Measurements from ENCODE around the gene DHRS7B. TPM values are rescaled to one million over a fixed set of nuclear protein-coding genes. Genes with fewer than 3 reads are reported as not detected.

DHRS7B gene
- total RNA-seq, 8 experiments from 2014 or later = 8.3 to 49.4 (median 18.3) TPM

DNA sequence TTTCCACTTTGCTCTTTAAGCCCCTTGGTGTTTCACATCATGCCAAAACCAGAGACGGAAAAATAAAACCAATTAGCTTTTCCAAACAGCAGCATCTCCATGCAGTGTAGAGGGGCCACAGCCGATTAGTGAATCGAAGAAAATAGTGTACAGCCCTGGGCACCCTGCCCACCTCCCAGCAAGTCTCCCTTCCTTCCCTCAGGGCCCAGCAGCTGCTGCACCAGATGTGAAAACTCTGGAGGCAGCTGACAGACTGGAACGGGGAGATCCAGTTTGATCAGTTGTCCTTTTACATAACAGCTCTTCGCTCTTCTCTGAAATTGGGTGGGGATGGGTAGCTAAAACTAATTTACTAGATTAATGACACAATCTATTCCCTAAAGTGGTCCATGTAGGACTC, 67.9 kb downstream of the DHRS7B start:
- Histone ChIP-seq H3K4me3 (no peak overlapping the region), H3K4me1 (replicated peaks in 1 of 2) (peaks cover 3 to 4% of the 10 kb centered on the region in 2 donors), H3K27ac (no peak overlapping the region)
- in situ Hi-C loops (cut with MboI; ENCODE audit: low pct_unique_long_range_greater_than_20kb in 2 of 9, low sequenced_read_pairs in 9 of 9, unreplicated experiment in 9 of 9) = no loop called here
- WGBS, 10 experiments = 20 to 100% (median 82%) methylated on average over 1 to 5 of the region's 5 CpGs; no CpG with 5 or more reads in 3 of the 10 experiments
- ATAC-seq (replicated peaks in 6 of 8) = peak in 3 of 8 experiments; percentile 77 to 87 (median 84)

GRCh38 chr17:21196126-21196525, 69.4 kb downstream of the DHRS7B start:
- ATAC-seq (replicated peaks in 6 of 8) = no peak
- Histone ChIP-seq H3K4me1 (replicated peaks in 1 of 2) (peaks cover 13 to 14% of the 10 kb centered on the region in 2 donors), H3K27ac (no peak overlapping the region), H3K4me3 (no peak overlapping the region)
- WGBS, 10 experiments = 89 to 100% (median 100%) methylated on average over 1 to 5 of the region's 5 CpGs; no CpG with 5 or more reads in 5 of the 10 experiments
- in situ Hi-C loops (cut with MboI; ENCODE audit: low pct_unique_long_range_greater_than_20kb in 2 of 9, low sequenced_read_pairs in 9 of 9, unreplicated experiment in 9 of 9) = no loop called here

GRCh38 chr17:21198411-21198810, 71.6 kb downstream of the DHRS7B start:
- no peak for ATAC-seq (replicated peaks in 6 of 8)
- in situ Hi-C loops (cut with MboI; ENCODE audit: low pct_unique_long_range_greater_than_20kb in 2 of 9, low sequenced_read_pairs in 9 of 9, unreplicated experiment in 9 of 9) = no loop called here
- H3K4me1 ChIP-seq (replicated peaks in 1 of 2) = peaks cover 13 to 14% of the 10 kb centered on the region in 2 donors
- no peak overlapping the region for H3K4me3 ChIP-seq
- no peak overlapping the region for H3K27ac ChIP-seq
- WGBS, 10 experiments = 94 to 100% (median 98%) methylated on average over 2 to 14 of the region's 20 CpGs; no CpG with 5 or more reads in 4 of the 10 experiments

- H3K4me1 ChIP-seq (replicated peaks in 1 of 2) = peaks cover 13 to 14% of the 10 kb centered on the region in 2 donors
- H3K27ac ChIP-seq = peak overlapping the region in 1 of 2 donors; percentile 6
- in situ Hi-C loops (cut with MboI; ENCODE audit: low pct_unique_long_range_greater_than_20kb in 2 of 9, low sequenced_read_pairs in 9 of 9, unreplicated experiment in 9 of 9) = no loop called here
- no peak overlapping the region for H3K4me3 ChIP-seq
- peak in 6 of 8 experiments; percentile 6 to 77 (median 44) for ATAC-seq (replicated peaks in 6 of 8)
- WGBS, 10 experiments = 0 to 53% (median 25%) methylated on average over 2 to 6 of the region's 9 CpGs; no CpG with 5 or more reads in 1 of the 10 experiments
Observed at GRCh38 chr17:21199311-21199710, 72.5 kb downstream of the DHRS7B start.

- H3K4me3 ChIP-seq = no peak overlapping the region
- ATAC-seq (replicated peaks in 6 of 8) = peak in 4 of 8 experiments; percentile 31 to 51 (median 46)
- H3K27ac ChIP-seq = no peak overlapping the region
- WGBS, 10 experiments = 9 to 83% (median 58%) methylated on average over 1 to 9 of the region's 10 CpGs; no CpG with 5 or more reads in 6 of the 10 experiments
- H3K4me1 ChIP-seq (replicated peaks in 1 of 2) = peaks cover 13 to 17% of the 10 kb centered on the region in 2 donors
- in situ Hi-C loops (cut with MboI; ENCODE audit: low pct_unique_long_range_greater_than_20kb in 2 of 9, low sequenced_read_pairs in 9 of 9, unreplicated experiment in 9 of 9) = no loop called here
Observed at GRCh38 chr17:21199856-21200255, 73.1 kb downstream of the DHRS7B start.

DNA sequence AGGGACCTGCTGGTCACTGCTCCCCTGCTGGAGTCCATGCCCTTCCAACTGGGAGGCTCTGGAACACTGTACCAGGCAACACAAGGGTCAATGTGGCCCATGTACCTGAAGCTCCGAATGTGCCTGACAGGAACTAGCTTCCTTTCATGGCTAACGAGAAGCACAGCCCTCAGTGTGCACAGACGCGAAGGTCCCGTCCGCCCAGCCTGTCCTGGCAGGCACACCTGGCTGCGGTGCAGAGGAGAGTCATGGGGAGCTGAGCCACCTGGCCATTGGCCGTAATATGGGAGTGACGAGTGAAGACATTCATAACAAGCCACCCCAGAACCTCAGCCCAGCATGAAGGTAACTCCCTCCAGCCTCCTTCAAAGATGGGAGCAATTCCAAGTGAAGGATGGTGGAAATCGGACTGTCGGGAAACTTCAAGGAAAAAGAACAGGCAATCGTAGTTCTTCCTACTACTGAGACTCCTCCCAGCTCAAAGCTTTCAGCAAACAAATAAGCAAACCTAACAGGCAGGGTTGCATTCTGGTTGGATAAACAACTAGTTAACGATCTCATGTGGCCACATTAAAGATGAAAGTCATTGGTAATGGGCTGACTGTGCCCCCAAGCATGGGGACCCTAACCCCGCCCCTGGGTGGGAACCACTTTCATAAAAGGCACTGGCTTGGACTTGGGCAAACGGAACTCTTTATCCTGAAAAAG, 74.0 kb downstream of the DHRS7B start:
- WGBS, 10 experiments = 69 to 87% (median 76%) methylated on average over 3 to 10 of the region's 15 CpGs; no CpG with 5 or more reads in 4 of the 10 experiments
- in situ Hi-C loops (cut with MboI; ENCODE audit: low pct_unique_long_range_greater_than_20kb in 2 of 9, low sequenced_read_pairs in 9 of 9, unreplicated experiment in 9 of 9) = no loop called here
- ATAC-seq (replicated peaks in 6 of 8) = peak in 2 of 8 experiments; percentile 9 to 10
- Histone ChIP-seq H3K4me1 (replicated peaks in 1 of 2) (peaks cover 13 to 20% of the 10 kb centered on the region in 2 donors), H3K27ac (peak overlapping the region in 1 of 2 donors; percentile 19), H3K4me3 (no peak overlapping the region)

- in situ Hi-C loops (cut with MboI; ENCODE audit: low pct_unique_long_range_greater_than_20kb in 2 of 9, low sequenced_read_pairs in 9 of 9, unreplicated experiment in 9 of 9) = no loop called here
- 0 to 92% (median 80%) methylated on average over 1 to 2 of the region's 5 CpGs; no CpG with 5 or more reads in 5 of the 10 experiments for WGBS, 10 experiments
- no peak overlapping the region for H3K27ac ChIP-seq
- no peak overlapping the region for H3K4me3 ChIP-seq
- peak in 2 of 8 experiments; percentile 25 to 34 for ATAC-seq (replicated peaks in 6 of 8)
- H3K4me1 ChIP-seq (replicated peaks in 1 of 2) = peaks cover 13 to 20% of the 10 kb centered on the region in 2 donors
Observed at GRCh38 chr17:21201298-21201595, 74.5 kb downstream of the DHRS7B start.

GRCh38 chr17:21201874-21202273, 75.1 kb downstream of the DHRS7B start:
- no peak for ATAC-seq (replicated peaks in 6 of 8)
- WGBS, 10 experiments = 100% methylated on average over 1 to 3 of the region's 11 CpGs; no CpG with 5 or more reads in 6 of the 10 experiments
- H3K4me1 ChIP-seq (replicated peaks in 1 of 2) = peaks cover 13 to 20% of the 10 kb centered on the region in 2 donors

DNA sequence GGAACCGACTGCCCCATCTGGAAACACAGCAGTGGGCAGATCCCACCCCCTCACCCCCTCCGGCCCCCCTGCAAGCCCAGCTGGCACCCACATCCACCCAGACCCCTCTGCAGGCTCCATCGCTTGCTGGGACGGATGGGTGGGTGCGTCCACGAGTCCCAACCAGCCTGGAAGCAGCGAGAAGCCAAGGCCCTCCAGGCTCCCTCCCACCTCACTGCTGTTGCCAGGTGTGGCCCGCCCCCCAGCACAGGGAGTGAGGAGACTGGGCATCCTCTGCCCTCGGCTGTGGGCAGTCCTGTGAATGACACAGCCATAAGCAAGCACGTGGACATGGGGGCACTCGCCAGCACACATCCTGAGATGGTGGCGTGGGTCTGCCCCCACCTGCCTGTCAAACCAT, 75.7 kb downstream of the DHRS7B start:
- 80% methylated on average over 1 of the region's 12 CpGs; no CpG with 5 or more reads in 9 of the 10 experiments for WGBS, 10 experiments
- in situ Hi-C loops (cut with MboI; ENCODE audit: low pct_unique_long_range_greater_than_20kb in 2 of 9, low sequenced_read_pairs in 9 of 9, unreplicated experiment in 9 of 9) = no loop called here
- Histone ChIP-seq H3K27ac (no peak overlapping the region), H3K4me3 (no peak overlapping the region), H3K4me1 (replicated peaks in 1 of 2) (peaks cover 13 to 20% of the 10 kb centered on the region in 2 donors)
- no peak for ATAC-seq (replicated peaks in 6 of 8)

More at GRCh38 chr17:21201874-21202273, 75.1 kb downstream of the DHRS7B start:
- Histone ChIP-seq H3K4me3 (no peak overlapping the region), H3K27ac (no peak overlapping the region)
- in situ Hi-C loops (cut with MboI; ENCODE audit: low pct_unique_long_range_greater_than_20kb in 2 of 9, low sequenced_read_pairs in 9 of 9, unreplicated experiment in 9 of 9) = no loop called here

GRCh38 chr17:21204935-21205334, 78.2 kb downstream of the DHRS7B start:
- 44 to 100% (median 67%) methylated on average over 1 to 6 of the region's 9 CpGs; no CpG with 5 or more reads in 4 of the 10 experiments for WGBS, 10 experiments
- no peak overlapping the region for H3K4me3 ChIP-seq
- ATAC-seq (replicated peaks in 6 of 8) = peak in 5 of 8 experiments; percentile 39 to 76 (median 45)
- H3K4me1 ChIP-seq (replicated peaks in 1 of 2) = peaks cover 7 to 14% of the 10 kb centered on the region in 2 donors
- H3K27ac ChIP-seq = no peak overlapping the region
- in situ Hi-C loops (cut with MboI; ENCODE audit: low pct_unique_long_range_greater_than_20kb in 2 of 9, low sequenced_read_pairs in 9 of 9, unreplicated experiment in 9 of 9) = no loop called here

- H3K4me1 ChIP-seq (replicated peaks in 1 of 2) = peaks cover 8 to 16% of the 10 kb centered on the region in 2 donors
- WGBS, 10 experiments = 60 to 100% (median 83%) methylated on average over 1 to 6 of the region's 7 CpGs; no CpG with 5 or more reads in 3 of the 10 experiments
- H3K4me3 ChIP-seq = no peak overlapping the region
- in situ Hi-C loops (cut with MboI; ENCODE audit: low pct_unique_long_range_greater_than_20kb in 2 of 9, low sequenced_read_pairs in 9 of 9, unreplicated experiment in 9 of 9) = no loop called here
- no peak for ATAC-seq (replicated peaks in 6 of 8)
- no peak overlapping the region for H3K27ac ChIP-seq
Observed at GRCh38 chr17:21208352-21208751, 81.6 kb downstream of the DHRS7B start.

GRCh38 chr17:21209511-21210175, 82.9 kb downstream of the DHRS7B start:
- Histone ChIP-seq H3K4me1 (replicated peaks in 1 of 2) (peaks cover 8 to 16% of the 10 kb centered on the region in 2 donors), H3K4me3 (no peak overlapping the region), H3K27ac (no peak overlapping the region)
- 56 to 100% (median 100%) methylated on average over 1 to 10 of the region's 17 CpGs; no CpG with 5 or more reads in 5 of the 10 experiments for WGBS, 10 experiments
- in situ Hi-C loops (cut with MboI; ENCODE audit: low pct_unique_long_range_greater_than_20kb in 2 of 9, low sequenced_read_pairs in 9 of 9, unreplicated experiment in 9 of 9) = no loop called here
- no peak for ATAC-seq (replicated peaks in 6 of 8)

GRCh38 chr17:21210411-21211076, 83.8 kb downstream of the DHRS7B start:
- Histone ChIP-seq H3K4me3 (no peak overlapping the region), H3K4me1 (replicated peaks in 1 of 2) (peaks cover 14 to 17% of the 10 kb centered on the region in 2 donors), H3K27ac (no peak overlapping the region)
- in situ Hi-C loops (cut with MboI; ENCODE audit: low pct_unique_long_range_greater_than_20kb in 2 of 9, low sequenced_read_pairs in 9 of 9, unreplicated experiment in 9 of 9) = no loop called here
- no peak for ATAC-seq (replicated peaks in 6 of 8)
- 40 to 100% (median 79%) methylated on average over 1 to 8 of the region's 15 CpGs for WGBS, 10 experiments

Measured in motor neuron (in vitro differentiated cells).